ENCODE data around the gene GPC6.

DNA sequence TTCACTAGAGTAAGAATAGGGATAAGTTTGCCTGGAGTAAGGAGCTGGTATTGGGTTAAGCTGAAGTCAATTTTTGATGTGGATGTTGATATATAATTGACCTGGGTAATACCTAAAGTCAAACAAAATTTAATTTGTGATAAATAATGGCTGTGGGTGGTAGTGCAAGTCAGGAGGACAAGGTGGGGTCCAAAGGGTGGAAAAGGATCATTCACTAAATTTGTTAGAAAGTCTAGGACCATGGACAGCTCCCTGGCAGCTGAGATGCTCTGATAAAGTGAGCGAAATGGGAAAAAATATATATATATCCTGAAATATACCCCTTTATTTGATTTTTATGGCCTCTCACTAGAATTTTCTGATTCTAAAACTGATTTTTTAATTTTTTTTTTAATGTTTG, 463.5 kb downstream of the GPC6 start:
- TF ChIP-seq, protein P1, sequence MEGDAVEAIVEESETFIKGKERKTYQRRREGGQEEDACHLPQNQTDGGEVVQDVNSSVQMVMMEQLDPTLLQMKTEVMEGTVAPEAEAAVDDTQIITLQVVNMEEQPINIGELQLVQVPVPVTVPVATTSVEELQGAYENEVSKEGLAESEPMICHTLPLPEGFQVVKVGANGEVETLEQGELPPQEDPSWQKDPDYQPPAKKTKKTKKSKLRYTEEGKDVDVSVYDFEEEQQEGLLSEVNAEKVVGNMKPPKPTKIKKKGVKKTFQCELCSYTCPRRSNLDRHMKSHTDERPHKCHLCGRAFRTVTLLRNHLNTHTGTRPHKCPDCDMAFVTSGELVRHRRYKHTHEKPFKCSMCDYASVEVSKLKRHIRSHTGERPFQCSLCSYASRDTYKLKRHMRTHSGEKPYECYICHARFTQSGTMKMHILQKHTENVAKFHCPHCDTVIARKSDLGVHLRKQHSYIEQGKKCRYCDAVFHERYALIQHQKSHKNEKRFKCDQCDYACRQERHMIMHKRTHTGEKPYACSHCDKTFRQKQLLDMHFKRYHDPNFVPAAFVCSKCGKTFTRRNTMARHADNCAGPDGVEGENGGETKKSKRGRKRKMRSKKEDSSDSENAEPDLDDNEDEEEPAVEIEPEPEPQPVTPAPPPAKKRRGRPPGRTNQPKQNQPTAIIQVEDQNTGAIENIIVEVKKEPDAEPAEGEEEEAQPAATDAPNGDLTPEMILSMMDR (conservative IDR thresholded peaks at IDR 0.05): no peak
- TF ChIP-seq EZH2 (IDR thresholded peaks at IDR 0.05; ENCODE audit: low read depth): no peak
